ENCODE results near the gene CRYBG2. TPM values are rescaled to one million over a fixed set of nuclear protein-coding genes. Genes with fewer than 3 reads are reported as not detected.
A peak's percentile ranks its signal among the peaks of the same experiment; 100 is the strongest.

CRYBG2 gene
- total and polyA plus RNA-seq, 2 of the 13 experiments (the other 11 are each of a cell fraction or from before 2014, with no cell fraction given) = 1.3 to 2.9 TPM

GRCh38 chr1:26283871-26284596 is 69.9 kb downstream of the CRYBG2 start:
- no peak overlapping the region for H3K27ac ChIP-seq (ENCODE audit: extremely low read length, insufficient read depth, low read length)
- H4K20me1 ChIP-seq (ENCODE audit: insufficient read depth, low read length) = no peaks in the 10 kb centered on the region
- FAIRE-seq = no peak
- peak; percentile 80 for TF ChIP-seq CEBPB (IDR thresholded peaks at IDR 0.05; ENCODE audit: borderline replicate concordance, low read depth, low read length)
- TF ChIP-seq E2F5 (CRISPR knock-in tag; conservative IDR thresholded peaks at IDR 0.05) = no peak
- peak; percentile 29; the same call in 1 of the 2 replicates for TF ChIP-seq CEBPG (CRISPR knock-in tag; IDR thresholded peaks at IDR 0.05)
- H3K9me3 ChIP-seq (ENCODE audit: low read length) = no peaks in the 10 kb centered on the region
- CTCF ChIA-PET (ENCODE audit: low intra/inter-chr PET ratio, low total read pairs) = interaction anchor here (2.3 to 3.4 kb wide), 4 partner anchors 37 to 133 kb away, joined by 22 to 51 read pairs (median 22); no protein-coding TSS in a partner anchor
- H3K36me3 ChIP-seq (replicated peaks in 1 of 2; ENCODE audit: control insufficient read depth in 1 of 2, insufficient read depth in 2 of 2, low read length in 2 of 2) = no peaks in the 10 kb centered on the region; a peak in 1 of 5 replicates
- no peaks in the 10 kb centered on the region for H3K27me3 ChIP-seq (ENCODE audit: control insufficient read depth in 1 of 2, insufficient read depth in 2 of 2, low read length in 2 of 2)
- BruUV-seq (replicated peaks) = no TSS peak
- POLR2A ChIA-PET = no interaction called here
- no peak for ATAC-seq
- no peak overlapping the region for H3K9ac ChIP-seq (ENCODE audit: insufficient read depth, low read depth, low read length)
- DNase-seq (ENCODE audit: low spot score) = no peak
- in situ Hi-C loops (cut with HindIII; ENCODE audit: extremely low pct_ligation_motif_present, low pct_unique_long_range_greater_than_20kb) (loop anchor here (5.0 kb wide), 2 partner anchors 38 to 108 kb away; no protein-coding TSS in a partner anchor), intact Hi-C loops (cut with micrococcal nuclease; ENCODE audit: unreplicated experiment) (no loop called here)
- H3K4me3 ChIP-seq (replicated peaks in 1 of 3; ENCODE audit: insufficient read depth in 1 of 3, low read depth in 2 of 3, low read length in 3 of 3) = no peak overlapping the region
- H3K4me1 ChIP-seq (ENCODE audit: insufficient read depth, low read length) = peaks cover 19% of the 10 kb centered on the region
- no peak overlapping the region for H3K4me2 ChIP-seq (ENCODE audit: low read depth, low read length)
- no peaks in the 10 kb centered on the region for H3K79me2 ChIP-seq (ENCODE audit: insufficient read depth, low read length)
- no peak overlapping the region for H2AFZ ChIP-seq (ENCODE audit: low read length)
- WGBS (ENCODE audit: low lambda C conversion rate) = 100% methylated on average over 1 of the region's 12 CpGs

GRCh38 chr1:26283279-26283853 is 70.6 kb downstream of the CRYBG2 start:
- Histone ChIP-seq H4K20me1 (ENCODE audit: insufficient read depth, low read length) (no peaks in the 10 kb centered on the region), H3K4me2 (ENCODE audit: low read depth, low read length) (no peak overlapping the region), H3K9ac (ENCODE audit: insufficient read depth, low read depth, low read length) (no peak overlapping the region), H2AFZ (ENCODE audit: low read length) (no peak overlapping the region), H3K9me3 (ENCODE audit: low read length) (no peaks in the 10 kb centered on the region), H3K79me2 (ENCODE audit: insufficient read depth, low read length) (no peaks in the 10 kb centered on the region), H3K27me3 (ENCODE audit: control insufficient read depth in 1 of 2, insufficient read depth in 2 of 2, low read length in 2 of 2) (no peaks in the 10 kb centered on the region), H3K27ac (ENCODE audit: extremely low read length, insufficient read depth, low read length) (no peak overlapping the region), H3K4me1 (ENCODE audit: insufficient read depth, low read length) (peaks cover 22% of the 10 kb centered on the region), H3K36me3 (replicated peaks in 1 of 2; ENCODE audit: control insufficient read depth in 1 of 2, insufficient read depth in 2 of 2, low read length in 2 of 2) (peaks cover 0 to 2% of the 10 kb centered on the region in 2 experiments; a peak in 1 of 5 replicates), H3K4me3 (replicated peaks in 1 of 3; ENCODE audit: insufficient read depth in 1 of 3, low read depth in 2 of 3, low read length in 3 of 3) (no peak overlapping the region)
- intact Hi-C loops (cut with micrococcal nuclease; ENCODE audit: unreplicated experiment) = no loop called here
- FAIRE-seq (no peak), DNase-seq (ENCODE audit: low spot score) (no peak), ATAC-seq (no peak)
- 89% methylated on average over 3 of the region's 4 CpGs for WGBS (ENCODE audit: low lambda C conversion rate)
- POLR2A ChIA-PET = no interaction called here
- CTCF ChIA-PET (ENCODE audit: low intra/inter-chr PET ratio, low total read pairs) = interaction anchor here (3.4 kb wide), 1 partner anchor 80 kb away, joined by 51 read pairs; no protein-coding TSS in a partner anchor
- in situ Hi-C loops (cut with HindIII; ENCODE audit: extremely low pct_ligation_motif_present, low pct_unique_long_range_greater_than_20kb) = loop anchor here (5.0 kb wide), 2 partner anchors 39 to 109 kb away; no protein-coding TSS in a partner anchor
- no TSS peak for BruUV-seq (replicated peaks)
- no peak for TF ChIP-seq SOX13 (IDR thresholded peaks at IDR 0.05)
- TF ChIP-seq SOX13 (CRISPR knock-in tag; conservative IDR thresholded peaks at IDR 0.05 in 1 of 2, IDR thresholded peaks at IDR 0.05 in 1 of 2) = no peak
- no peak for TF ChIP-seq ZNF34 (CRISPR knock-in tag; IDR thresholded peaks at IDR 0.05; ENCODE audit: borderline replicate concordance)
- TF ChIP-seq AHDC1 (CRISPR knock-in tag; IDR thresholded peaks at IDR 0.05; ENCODE audit: borderline replicate concordance) = no peak
